Duodenal mucosa (tissue), 2 donors: ENCODE measurements around the gene THUMPD2.

Source experiments
- H3K27ac ChIP-seq: one replicate; pipeline ENCODE4 v1.7.0; 2013; ENCODE audit warnings: low read depth, low read length
- H3K27me3 ChIP-seq, 2 donors: one replicate each; pipeline ENCODE4 v1.7.0; 2013; ENCODE audit warnings: low read length in 2 of 2, control low read depth in 1 of 2; ENCODE audit not compliant: insufficient read depth in 2 of 2, control insufficient read depth in 1 of 2
- H3K36me3 ChIP-seq, 2 donors: one replicate each; pipeline ENCODE4 v1.7.0; 2013; ENCODE audit warnings: low read length in 2 of 2, control low read depth in 1 of 2; ENCODE audit not compliant: insufficient read depth in 2 of 2, control insufficient read depth in 1 of 2
- H3K4me1 ChIP-seq, 2 donors: one replicate each; pipeline ENCODE4 v1.7.0; 2013; ENCODE audit warnings: low read length in 2 of 2, control low read depth in 1 of 2; ENCODE audit not compliant: insufficient read depth in 2 of 2, control insufficient read depth in 1 of 2
- H3K4me3 ChIP-seq, 2 donors: one replicate each; pipeline ENCODE4 v1.7.0; 2013; ENCODE audit warnings: low read length in 2 of 2, low read depth in 1 of 2
- H3K9ac ChIP-seq, 2 donors: one replicate each; pipeline ENCODE4 v1.7.0; 2013; ENCODE audit warnings: low read length in 2 of 2, low read depth in 1 of 2
- H3K9me3 ChIP-seq, 2 donors: one replicate each; pipeline ENCODE4 v1.7.0; 2013; ENCODE audit warnings: low read length in 2 of 2, control low read depth in 1 of 2; ENCODE audit not compliant: control insufficient read depth in 1 of 2

Gene THUMPD2

GRCh38 chr2:39786761-39787522 lies 7.9 kb upstream of the THUMPD2 start:
- Histone ChIP-seq H3K27ac (no peak overlapping the region), H3K9ac (no peak overlapping the region), H3K4me3 (no peak overlapping the region), H3K9me3 (no peaks in the 10 kb centered on the region), H3K27me3 (no peaks in the 10 kb centered on the region), H3K36me3 (no peaks in the 10 kb centered on the region), H3K4me1 (no peaks in the 10 kb centered on the region)

- Histone ChIP-seq H3K9ac (no peak overlapping the region), H3K27ac (no peak overlapping the region), H3K4me3 (no peak overlapping the region), H3K36me3 (no peaks in the 10 kb centered on the region), H3K9me3 (no peaks in the 10 kb centered on the region), H3K4me1 (peaks cover 10% of the 10 kb centered on the region in 2 donors), H3K27me3 (no peaks in the 10 kb centered on the region)
These were observed 3.5 kb upstream of the THUMPD2 start for GRCh38 chr2:39782591-39782990.

- Histone ChIP-seq H3K9me3 (no peaks in the 10 kb centered on the region), H3K27me3 (no peaks in the 10 kb centered on the region), H3K9ac (no peak overlapping the region), H3K4me3 (no peak overlapping the region), H3K36me3 (no peaks in the 10 kb centered on the region), H3K4me1 (peaks cover 16 to 18% of the 10 kb centered on the region in 2 donors), H3K27ac (no peak overlapping the region)
These were observed 2.6 kb upstream of the THUMPD2 start for GRCh38 chr2:39781697-39782096.

GRCh38 chr2:39780825-39781600 lies 2.0 kb upstream of the THUMPD2 start:
- H3K4me3 ChIP-seq = peak overlapping the region in 1 of 2 donors; percentile 18

GRCh38 chr2:39779927-39780326 lies 869 bp upstream of the THUMPD2 start:
- H3K36me3 ChIP-seq = no peaks in the 10 kb centered on the region
- H3K27me3 ChIP-seq = no peaks in the 10 kb centered on the region
- no peak overlapping the region for H3K9ac ChIP-seq
- peak overlapping the region; percentile 78 to 91 for H3K4me3 ChIP-seq
- no peaks in the 10 kb centered on the region for H3K9me3 ChIP-seq
- peaks cover 16 to 18% of the 10 kb centered on the region in 2 donors for H3K4me1 ChIP-seq
- no peak overlapping the region for H3K27ac ChIP-seq

More at GRCh38 chr2:39780825-39781600, 2.0 kb upstream of the THUMPD2 start:
- Histone ChIP-seq H3K36me3 (no peaks in the 10 kb centered on the region), H3K9ac (no peak overlapping the region), H3K27me3 (no peaks in the 10 kb centered on the region), H3K9me3 (no peaks in the 10 kb centered on the region), H3K4me1 (peaks cover 16 to 18% of the 10 kb centered on the region in 2 donors), H3K27ac (no peak overlapping the region)

GRCh38 chr2:39779341-39779851 lies 338 bp upstream of the THUMPD2 start:
- Histone ChIP-seq H3K27ac (no peak overlapping the region), H3K9ac (peak overlapping the region; percentile 35 to 87), H3K4me3 (peak overlapping the region; percentile 78 to 91), H3K9me3 (no peaks in the 10 kb centered on the region), H3K4me1 (peaks cover 16 to 18% of the 10 kb centered on the region in 2 donors), H3K27me3 (no peaks in the 10 kb centered on the region), H3K36me3 (no peaks in the 10 kb centered on the region)

- H3K27me3 ChIP-seq = no peaks in the 10 kb centered on the region
These were observed 825 bp downstream of the THUMPD2 start for GRCh38 chr2:39778233-39778632.

GRCh38 chr2:39772812-39773152 lies 6.3 kb downstream of the THUMPD2 start:
- H3K4me3 ChIP-seq = no peak overlapping the region
- H3K9ac ChIP-seq = no peak overlapping the region
- H3K9me3 ChIP-seq = no peaks in the 10 kb centered on the region
- peaks cover 8 to 10% of the 10 kb centered on the region in 2 donors for H3K4me1 ChIP-seq
- no peaks in the 10 kb centered on the region for H3K27me3 ChIP-seq
- no peak overlapping the region for H3K27ac ChIP-seq
- H3K36me3 ChIP-seq = peaks cover 5 to 9% of the 10 kb centered on the region in 2 donors

More at GRCh38 chr2:39778233-39778632, 825 bp downstream of the THUMPD2 start:
- Histone ChIP-seq H3K4me1 (peaks cover 16 to 18% of the 10 kb centered on the region in 2 donors), H3K36me3 (no peaks in the 10 kb centered on the region), H3K4me3 (peak overlapping the region; percentile 78 to 91), H3K27ac (no peak overlapping the region), H3K9ac (peak overlapping the region; percentile 84 to 87), H3K9me3 (no peaks in the 10 kb centered on the region)

GRCh38 chr2:39772086-39772811 lies 6.8 kb downstream of the THUMPD2 start:
- Histone ChIP-seq H3K4me1 (peaks cover 3 to 5% of the 10 kb centered on the region in 2 donors), H3K36me3 (peaks cover 5 to 9% of the 10 kb centered on the region in 2 donors), H3K27ac (no peak overlapping the region), H3K9ac (no peak overlapping the region), H3K9me3 (no peaks in the 10 kb centered on the region), H3K27me3 (no peaks in the 10 kb centered on the region), H3K4me3 (no peak overlapping the region)
